Bronchial epithelial cell (primary cell): Measurements from ENCODE around the gene CMTM8. TPM values are rescaled to one million over a fixed set of nuclear protein-coding genes. Genes with fewer than 3 reads are reported as not detected.

Source experiments
- DNase-seq: peaks from one replicate; pipeline ENCODE4 v3.0.0-alpha.2; 2010; ENCODE audit warnings: low read depth
- FAIRE-seq: peaks from 2 replicates; lab custom pipeline; 2011; peaks lifted over from hg19 to GRCh38; lab: Jason Lieb, UNC
- H3K27me3 ChIP-seq: 2 replicates; pipeline ENCODE4 v1.5.1; 2011; ENCODE audit warnings: low read length; ENCODE audit not compliant: control insufficient read depth, insufficient read depth
- H3K36me3 ChIP-seq: 2 replicates; pipeline ENCODE4 v1.5.1; 2011; ENCODE audit warnings: low read length; ENCODE audit not compliant: control insufficient read depth, insufficient read depth
- H3K4me3 ChIP-seq: 2 replicates; pipeline ENCODE4 v1.5.1; 2011; ENCODE audit warnings: mild to moderate bottlenecking, low read depth, low read length, control low read depth
- CTCF ChIP-seq: IDR thresholded peaks from 2 replicates; pipeline ENCODE4 v1.5.1; 2011; ENCODE audit warnings: mild to moderate bottlenecking, moderate library complexity, low read length, control low read depth, inconsistent platforms; ENCODE audit not compliant: insufficient read depth, severe bottlenecking
- total RNA-seq: library from RNA; depleted of rRNA; stranded (reverse); fragments of >200 nt; gene quantifications from 2 replicates; pipeline ENCODE4 v1.2.1, GENCODE V29; 2014

CMTM8 gene
- total RNA-seq, 1 donor from 2014 or later = 0.79 TPM

- H3K27me3 ChIP-seq = no peaks in the 10 kb centered on the region
- TF ChIP-seq CTCF = no peak
- no peaks in the 10 kb centered on the region for H3K36me3 ChIP-seq
- DNase-seq (no peak), FAIRE-seq (no peak)
- H3K4me3 ChIP-seq = no peak overlapping the region
Observed at GRCh38 chr3:32347343-32348125, 109.1 kb downstream of the CMTM8 start.

GRCh38 chr3:32349184-32349583 lies 110.7 kb downstream of the CMTM8 start:
- H3K36me3 ChIP-seq = no peaks in the 10 kb centered on the region
- no peak overlapping the region for H3K4me3 ChIP-seq
- TF ChIP-seq CTCF = no peak
- no peak for DNase-seq
- FAIRE-seq = no peak
- no peaks in the 10 kb centered on the region for H3K27me3 ChIP-seq

GRCh38 chr3:32352563-32352962 lies 114.1 kb downstream of the CMTM8 start:
- H3K4me3 ChIP-seq = no peak overlapping the region
- FAIRE-seq (no peak), DNase-seq (no peak)
- no peaks in the 10 kb centered on the region for H3K27me3 ChIP-seq
- H3K36me3 ChIP-seq = no peaks in the 10 kb centered on the region
- TF ChIP-seq CTCF = no peak

- TF ChIP-seq CTCF = no peak
- Histone ChIP-seq H3K4me3 (no peak overlapping the region), H3K27me3 (no peaks in the 10 kb centered on the region), H3K36me3 (no peaks in the 10 kb centered on the region)
- no peak for DNase-seq
- FAIRE-seq = no peak
Observed at GRCh38 chr3:32353351-32353750, 114.9 kb downstream of the CMTM8 start.

- FAIRE-seq (no peak), DNase-seq (no peak)
- H3K27me3 ChIP-seq = no peaks in the 10 kb centered on the region
- no peak overlapping the region for H3K4me3 ChIP-seq
- H3K36me3 ChIP-seq = no peaks in the 10 kb centered on the region
- no peak for TF ChIP-seq CTCF
Observed at GRCh38 chr3:32354362-32354778, 115.9 kb downstream of the CMTM8 start.
